CD14-positive monocyte (primary cell): ENCODE results near the gene DIAPH2. TPM values are rescaled to one million over a fixed set of nuclear protein-coding genes. Genes with fewer than 3 reads are reported as not detected.

Source experiments
- DNase-seq, 3 donors: peaks; one replicate each; pipeline ENCODE4 v3.0.0-alpha.2; 2011 to 2022
- H2AFZ ChIP-seq: 2 replicates; pipeline ENCODE4 v1.6.0; 2012; ENCODE audit warnings: mild to moderate bottlenecking, low read depth, low read length, inconsistent platforms; ENCODE audit not compliant: insufficient read depth, poor library complexity, severe bottlenecking
- H3K27ac ChIP-seq, 2 donors: 1 replicate in 1 of 2; 2 replicates in 1 of 2; pipeline ENCODE4 v1.5.1; 2012 to 2013; ENCODE audit warnings: low read length in 2 of 2, control low read depth in 1 of 2, inconsistent platforms in 1 of 2, low read depth in 1 of 2, mild to moderate bottlenecking in 1 of 2
- H3K27me3 ChIP-seq, 2 donors: one replicate each; pipeline versions ENCODE4 v1.6.0 to v1.6.1; 2011 to 2013; ENCODE audit warnings: low read length in 2 of 2; ENCODE audit not compliant: control insufficient read depth in 2 of 2, insufficient read depth in 2 of 2
- H3K36me3 ChIP-seq, 2 donors: replicated peaks in 1 of 2; 1 replicate in 1 of 2; 2 replicates in 1 of 2; pipeline versions ENCODE4 v1.5.1 to v1.6.1; 2012 to 2013; ENCODE audit warnings: low read length in 2 of 2, control low read depth in 1 of 2, inconsistent platforms in 1 of 2, mild to moderate bottlenecking in 1 of 2; ENCODE audit not compliant: insufficient read depth in 2 of 2, control insufficient read depth in 1 of 2
- H3K4me1 ChIP-seq, 2 donors: 1 replicate in 1 of 2; 2 replicates in 1 of 2; pipeline versions ENCODE4 v1.5.1 to v1.6.1; 2012 to 2013; ENCODE audit warnings: low read length in 2 of 2, control low read depth in 1 of 2, inconsistent platforms in 1 of 2, mild to moderate bottlenecking in 1 of 2, moderate library complexity in 1 of 2; ENCODE audit not compliant: insufficient read depth in 2 of 2, control insufficient read depth in 1 of 2
- H3K4me2 ChIP-seq: replicated peaks from 2 replicates; pipeline ENCODE3; 2012; ENCODE audit warnings: low read length, moderate library complexity, mild to moderate bottlenecking; ENCODE audit not compliant: poor library complexity, severe bottlenecking; ENCODE audit errors: extremely low read depth
- H3K4me3 ChIP-seq, 3 experiments: fragments of 200-600 bp in 1 of 3; sonication (generic) in 1 of 3; replicated peaks in 1 of 3; 1 replicate in 2 of 3; 2 replicates in 1 of 3; pipeline ENCODE4 v1.5.1; 2011 to 2013; ENCODE audit warnings: low read length in 3 of 3, mild to moderate bottlenecking in 3 of 3, control low read depth in 2 of 3, low read depth in 2 of 3, inconsistent platforms in 1 of 3, moderate library complexity in 1 of 3
- H3K79me2 ChIP-seq: 2 replicates; pipeline ENCODE4 v1.6.0; 2012; ENCODE audit warnings: mild to moderate bottlenecking, control low read depth, inconsistent platforms, low read length, moderate library complexity; ENCODE audit not compliant: insufficient read depth
- H3K9ac ChIP-seq: 2 replicates; pipeline ENCODE4 v1.6.0; 2017; ENCODE audit warnings: low read length, mild to moderate bottlenecking; ENCODE audit not compliant: insufficient read depth, poor library complexity, severe bottlenecking
- H3K9me3 ChIP-seq, 2 donors: replicated peaks in 1 of 2; 1 replicate in 1 of 2; 2 replicates in 1 of 2; pipeline versions ENCODE4 v1.5.1 to v1.6.1; 2012 to 2013; ENCODE audit warnings: low read length in 2 of 2, control low read depth in 1 of 2; ENCODE audit not compliant: control insufficient read depth in 1 of 2, insufficient read depth in 1 of 2
- H4K20me1 ChIP-seq: 2 replicates; pipeline ENCODE4 v1.6.0; 2012; ENCODE audit warnings: mild to moderate bottlenecking, low read length, control low read depth, moderate library complexity; ENCODE audit not compliant: insufficient read depth
- H3K27ac Mint-ChIP-seq, 7 donors: one replicate each; pipeline ENCODE4 v1.8.0; 2020; ENCODE audit warnings: mild to moderate bottlenecking in 7 of 7, mixed read lengths in 7 of 7, moderate library complexity in 6 of 7, inconsistent platforms in 2 of 7
- H3K27me3 Mint-ChIP-seq, 3 donors: one replicate each; pipeline ENCODE4 v1.8.0; 2021 to 2022; ENCODE audit warnings: low read depth in 3 of 3, mild to moderate bottlenecking in 3 of 3, mixed read lengths in 3 of 3, moderate library complexity in 3 of 3, inconsistent platforms in 1 of 3
- H3K36me3 Mint-ChIP-seq, 2 donors: one replicate each; pipeline ENCODE4 v1.8.0; 2020; ENCODE audit warnings: mixed read lengths in 2 of 2, inconsistent platforms in 1 of 2, mild to moderate bottlenecking in 1 of 2
- H3K4me1 Mint-ChIP-seq: one replicate; pipeline ENCODE4 v1.8.0; 2020; ENCODE audit warnings: mild to moderate bottlenecking, mixed read lengths
- H3K4me3 Mint-ChIP-seq, 2 donors: one replicate each; pipeline ENCODE4 v1.8.0; 2020; ENCODE audit warnings: mild to moderate bottlenecking in 2 of 2, mixed read lengths in 2 of 2, moderate library complexity in 1 of 2
- H3K9me3 Mint-ChIP-seq, 7 donors: one replicate each; pipeline ENCODE4 v1.8.0; 2020 to 2022; ENCODE audit warnings: mixed read lengths in 7 of 7, mild to moderate bottlenecking in 6 of 7, moderate library complexity in 6 of 7, inconsistent platforms in 2 of 7
- WGBS: methylation state at CpG from one replicate; pipeline ENCODE4 v1.1.5; 2013; ENCODE audit warnings: missing lambda C conversion rate; ENCODE audit not compliant: insufficient coverage; 5-methylcytosine and 5-hydroxymethylcytosine counted together
- intact Hi-C, 2 donors: fragments of 100-400 bp; cut with micrococcal nuclease; formaldehyde crosslinking; loops; one replicate each; pipeline versions ENCODE4 v1.15.0 to v1.15.1; 2023
- polyA plus RNA-seq, 3 donors: library from polyadenylated mRNA; depleted of rRNA in 1 of 3; unstranded in 2 of 3; stranded (reverse) in 1 of 3; fragments of 300-500 nt in 2 of 3; fragments of >200 nt in 1 of 3; fragmentation: Illumina TruSeq in 2 of 3; gene quantifications; 1 replicate in 2 of 3; 2 replicates in 1 of 3; pipeline ENCODE4 v1.2.3, GENCODE V29; 2012 to 2021
- TF ChIP-seq, protein P1 (sequence below): fragments of 200-600 bp; IDR thresholded peaks from one replicate; pipeline ENCODE4 v1.8.0; 2022; ENCODE audit warnings: antibody characterized with exemption, mild to moderate bottlenecking

The DIAPH2 gene
- polyA plus RNA-seq, 3 donors, result 9.5 to 20.5 (median 11.4) TPM

- H3K27ac Mint-ChIP-seq, result no peak overlapping the region
- H3K4me1 ChIP-seq, result no peaks in the 10 kb centered on the region
- WGBS, result no CpG with 5 or more reads among the region's 3 CpGs
- H3K4me3 Mint-ChIP-seq, result no peak overlapping the region
- H3K36me3 Mint-ChIP-seq, result no peaks in the 10 kb centered on the region
- no peak overlapping the region for H3K27ac ChIP-seq
- intact Hi-C loops, result no loop called here
- no peaks in the 10 kb centered on the region for H3K36me3 ChIP-seq
- TF ChIP-seq, protein P1, sequence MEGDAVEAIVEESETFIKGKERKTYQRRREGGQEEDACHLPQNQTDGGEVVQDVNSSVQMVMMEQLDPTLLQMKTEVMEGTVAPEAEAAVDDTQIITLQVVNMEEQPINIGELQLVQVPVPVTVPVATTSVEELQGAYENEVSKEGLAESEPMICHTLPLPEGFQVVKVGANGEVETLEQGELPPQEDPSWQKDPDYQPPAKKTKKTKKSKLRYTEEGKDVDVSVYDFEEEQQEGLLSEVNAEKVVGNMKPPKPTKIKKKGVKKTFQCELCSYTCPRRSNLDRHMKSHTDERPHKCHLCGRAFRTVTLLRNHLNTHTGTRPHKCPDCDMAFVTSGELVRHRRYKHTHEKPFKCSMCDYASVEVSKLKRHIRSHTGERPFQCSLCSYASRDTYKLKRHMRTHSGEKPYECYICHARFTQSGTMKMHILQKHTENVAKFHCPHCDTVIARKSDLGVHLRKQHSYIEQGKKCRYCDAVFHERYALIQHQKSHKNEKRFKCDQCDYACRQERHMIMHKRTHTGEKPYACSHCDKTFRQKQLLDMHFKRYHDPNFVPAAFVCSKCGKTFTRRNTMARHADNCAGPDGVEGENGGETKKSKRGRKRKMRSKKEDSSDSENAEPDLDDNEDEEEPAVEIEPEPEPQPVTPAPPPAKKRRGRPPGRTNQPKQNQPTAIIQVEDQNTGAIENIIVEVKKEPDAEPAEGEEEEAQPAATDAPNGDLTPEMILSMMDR, result no peak
- no peak overlapping the region for H3K4me3 ChIP-seq
- no peaks in the 10 kb centered on the region for H3K27me3 Mint-ChIP-seq
- H3K79me2 ChIP-seq, result no peaks in the 10 kb centered on the region
- H3K9ac ChIP-seq, result no peak overlapping the region
- H3K9me3 Mint-ChIP-seq, result peaks cover 0 to 2% (median 0%) of the 10 kb centered on the region in 7 donors
- no peaks in the 10 kb centered on the region for H3K4me1 Mint-ChIP-seq
- DNase-seq, result no peak
- H3K9me3 ChIP-seq, result no peaks in the 10 kb centered on the region
- no peaks in the 10 kb centered on the region for H4K20me1 ChIP-seq
- H3K27me3 ChIP-seq, result no peaks in the 10 kb centered on the region
- H2AFZ ChIP-seq, result no peak overlapping the region
- no peak overlapping the region for H3K4me2 ChIP-seq
These were observed 854.1 kb downstream of the DIAPH2 start for GRCh38 chrX:97538745-97539144.

DNA sequence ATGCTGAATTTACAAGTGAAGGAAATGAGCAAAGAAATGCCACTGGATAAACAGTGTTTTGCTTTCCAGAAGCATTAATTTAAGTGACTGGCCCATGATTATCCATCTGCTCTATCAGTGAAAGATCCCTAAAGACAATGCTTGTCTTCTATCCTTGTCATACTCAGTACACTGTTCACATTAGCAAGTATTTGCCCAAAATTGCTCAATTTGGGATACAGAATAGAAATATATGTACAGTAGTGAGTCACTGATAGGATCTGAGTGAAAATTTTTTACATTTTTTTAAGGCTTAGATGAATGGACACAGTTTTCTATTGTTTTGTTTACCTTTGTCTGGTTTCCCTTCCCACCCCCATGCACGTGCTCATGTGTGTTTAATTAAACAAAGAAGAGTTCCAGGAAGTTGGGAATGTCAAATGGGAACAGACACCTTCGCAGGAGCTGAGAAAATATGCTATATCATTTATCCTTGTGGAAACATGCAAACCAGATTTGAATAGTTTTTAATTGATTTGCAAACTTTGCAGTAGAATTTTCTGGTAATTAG, 855.4 kb downstream of the DIAPH2 start:
- H3K4me2 ChIP-seq, result no peak overlapping the region
- Mint-ChIP-seq H3K36me3 (peaks cover 0 to 1% of the 10 kb centered on the region in 2 donors), H3K27me3 (no peaks in the 10 kb centered on the region), H3K27ac (no peak overlapping the region), H3K4me3 (no peak overlapping the region), H3K9me3 (peaks cover 0 to 2% (median 0%) of the 10 kb centered on the region in 7 donors), H3K4me1 (no peaks in the 10 kb centered on the region)
- intact Hi-C loops, result no loop called here
- TF ChIP-seq, protein P1, result no peak
- no peak for DNase-seq
- no CpG with 5 or more reads among the region's 2 CpGs for WGBS
- no peaks in the 10 kb centered on the region for H3K9me3 ChIP-seq
- H4K20me1 ChIP-seq, result no peaks in the 10 kb centered on the region
- no peaks in the 10 kb centered on the region for H3K4me1 ChIP-seq
- H3K9ac ChIP-seq, result no peak overlapping the region
- no peaks in the 10 kb centered on the region for H3K27me3 ChIP-seq
- H3K36me3 ChIP-seq, result no peaks in the 10 kb centered on the region
- no peaks in the 10 kb centered on the region for H3K79me2 ChIP-seq
- no peak overlapping the region for H3K4me3 ChIP-seq
- no peak overlapping the region for H2AFZ ChIP-seq
- no peak overlapping the region for H3K27ac ChIP-seq
